Activated CD8-positive, alpha-beta memory T cell treated with anti-CD3 and anti-CD28 coated beads, Interleukin-2, amount 50 U/mL, for 48 hours (primary cell): ENCODE results near the gene HID1.
A peak's percentile ranks its signal among the peaks of the same experiment; 100 is the strongest.
"Not testable (repeated sequence)": the region's sequence is repeated elsewhere in the genome, so short reads cannot be mapped to it uniquely, and the experiment has no call there.

ENCODE experiments used
- DNase-seq: peaks from one replicate; pipeline ENCODE4 v3.0.0-alpha.2; 2020

The HID1 gene

GRCh38 chr17:74998783-74999182 lies 26.2 kb upstream of the HID1 start:
- DNase-seq, result no peak

- DNase-seq, result no peak
Measured at GRCh38 chr17:74995847-74996246, 23.3 kb upstream of the HID1 start.

GRCh38 chr17:74994440-74994839 lies 21.9 kb upstream of the HID1 start:
- no peak for DNase-seq

- DNase-seq, result no peak
Measured at GRCh38 chr17:74992223-74992622, 19.7 kb upstream of the HID1 start.

- DNase-seq, result no peak
Measured at GRCh38 chr17:74990581-74991105, 18.1 kb upstream of the HID1 start.

- DNase-seq, result peak; percentile 63
Measured at GRCh38 chr17:74987909-74988711, 15.6 kb upstream of the HID1 start.

- peak; percentile 92 for DNase-seq
Measured at GRCh38 chr17:74987418-74987908, 14.9 kb upstream of the HID1 start, which contains the start of gene CDR2L. Gene CDR2L (plus strand): TSS chr17:74987632. CDS start chr17:74988044, 412 bp downstream.

- DNase-seq, result no peak
Measured at GRCh38 chr17:74986206-74986576, 13.6 kb upstream of the HID1 start.

GRCh38 chr17:74982663-74983313 lies 10.2 kb upstream of the HID1 start:
- not testable (repeated sequence) for DNase-seq

- peak; percentile 88 for DNase-seq
Measured at GRCh38 chr17:74981979-74982662, 9.6 kb upstream of the HID1 start.

GRCh38 chr17:74981318-74981978 lies 8.9 kb upstream of the HID1 start:
- DNase-seq, result no peak

- DNase-seq, result no peak
Measured at GRCh38 chr17:74979408-74980146, 7.0 kb upstream of the HID1 start.

GRCh38 chr17:74978240-74978639 lies 5.7 kb upstream of the HID1 start:
- DNase-seq, result no peak

- no peak for DNase-seq
Measured at GRCh38 chr17:74977802-74978201, 5.2 kb upstream of the HID1 start.

GRCh38 chr17:74975943-74976342 lies 3.4 kb upstream of the HID1 start:
- no peak for DNase-seq

GRCh38 chr17:74972973-74973328 lies 392 bp upstream of the HID1 start:
- no peak for DNase-seq

- DNase-seq, result no peak
Measured at GRCh38 chr17:74971842-74972106, 785 bp downstream of the HID1 start.

- DNase-seq, result no peak
Measured at GRCh38 chr17:74971069-74971841, 1.3 kb downstream of the HID1 start.

- no peak for DNase-seq
Measured at GRCh38 chr17:74970395-74970794, 2.2 kb downstream of the HID1 start.

GRCh38 chr17:74969501-74969900 lies 3.1 kb downstream of the HID1 start:
- DNase-seq, result not testable (repeated sequence)

GRCh38 chr17:74968361-74968780 lies 4.2 kb downstream of the HID1 start:
- DNase-seq, result no peak
